B cell (primary cell): ENCODE data around the gene TAF11. TPM values are rescaled to one million over a fixed set of nuclear protein-coding genes. Genes with fewer than 3 reads are reported as not detected.
A peak's percentile ranks its signal among the peaks of the same experiment; 100 is the strongest.

Source experiments
- ATAC-seq: fragments of 200-7000 bp; cut with Tn5 transposase; one replicate; pipeline ENCODE4 v1.10.0; 2021; ENCODE audit warnings: low read depth, mild to moderate bottlenecking, moderate number of reproducible peaks, moderate library complexity
- CTCF ChIA-PET: fragments of 350-600 bp; sonication (Branson Sonifier 250); formaldehyde crosslinking; loops from one replicate; lab custom pipeline; 2021; ENCODE audit warnings: antibody characterized with exemption, inconsistent platforms; lab: Charles Lee
- POLR2A ChIA-PET: fragments of 350-600 bp; sonication (Branson Sonifier 250); formaldehyde crosslinking; loops from one replicate; lab custom pipeline; 2021; ENCODE audit warnings: antibody characterized with exemption; lab: Charles Lee
- DNase-seq: peaks from one replicate; pipeline ENCODE4 v3.0.0; 2013
- H2AFZ ChIP-seq: 2 replicates; pipeline ENCODE4 v1.6.1; 2012; ENCODE audit warnings: mild to moderate bottlenecking, low read depth, low read length; ENCODE audit not compliant: insufficient read depth, poor library complexity, severe bottlenecking
- H3K27ac ChIP-seq, 2 donors: 1 replicate in 1 of 2; 2 replicates in 1 of 2; pipeline ENCODE4 v1.5.1; 2012 to 2013; ENCODE audit warnings: low read length in 2 of 2, mild to moderate bottlenecking in 2 of 2, moderate library complexity in 1 of 2
- H3K27me3 ChIP-seq, 4 experiments: fragments of 200-600 bp in 1 of 4; sonication (generic) in 1 of 4; replicated peaks in 1 of 4; 1 replicate in 2 of 4; 2 replicates in 2 of 4; pipeline versions ENCODE4 v1.6.1 to v1.7.0; 2013 to 2016; ENCODE audit warnings: low read length in 3 of 4, mild to moderate bottlenecking in 2 of 4, mixed read lengths in 1 of 4, moderate library complexity in 1 of 4; ENCODE audit not compliant: insufficient read depth in 4 of 4, control insufficient read depth in 3 of 4; ENCODE audit errors: control extremely low read depth in 1 of 4
- H3K36me3 ChIP-seq, 2 experiments: replicated peaks in 1 of 2; 1 replicate in 1 of 2; 2 replicates in 1 of 2; pipeline versions ENCODE4 v1.6.1 to v1.7.1; 2013; ENCODE audit warnings: low read length in 1 of 2; ENCODE audit not compliant: insufficient read depth in 2 of 2, control insufficient read depth in 1 of 2; ENCODE audit errors: control extremely low read depth in 1 of 2, extremely low read depth in 1 of 2
- H3K4me1 ChIP-seq, 2 donors: fragments of 200-600 bp in 1 of 2; sonication (generic) in 1 of 2; 1 replicate in 1 of 2; 2 replicates in 1 of 2; pipeline versions ENCODE4 v1.5.1 to v1.6.1; 2013 to 2017; ENCODE audit warnings: low read length in 2 of 2; ENCODE audit not compliant: control insufficient read depth in 2 of 2, insufficient read depth in 2 of 2
- H3K4me2 ChIP-seq: replicated peaks from 2 replicates; pipeline ENCODE3; 2012; ENCODE audit warnings: mild to moderate bottlenecking, low read depth, low read length; ENCODE audit not compliant: poor library complexity, severe bottlenecking
- H3K4me3 ChIP-seq, 5 experiments: fragments of 200-600 bp in 1 of 5; sonication (generic) in 1 of 5; 1 replicate in 3 of 5; 2 replicates in 2 of 5; pipeline versions ENCODE4 v1.5.1 to v1.7.0; 2011 to 2016; ENCODE audit warnings: low read length in 4 of 5, mild to moderate bottlenecking in 4 of 5, low read depth in 2 of 5, control low read depth in 1 of 5, moderate library complexity in 1 of 5; ENCODE audit not compliant: insufficient read depth in 1 of 5; ENCODE audit errors: control extremely low read depth in 1 of 5, extremely low read depth in 1 of 5
- H3K79me2 ChIP-seq: fragments of 200-600 bp; sonication (generic); one replicate; pipeline ENCODE4 v1.6.0; 2016; ENCODE audit warnings: low read length; ENCODE audit not compliant: control insufficient read depth, insufficient read depth
- H3K9ac ChIP-seq: fragments of 200-600 bp; sonication (generic); 2 replicates; pipeline ENCODE4 v1.6.1; 2017; ENCODE audit warnings: mild to moderate bottlenecking, low read length, moderate library complexity
- H3K9me3 ChIP-seq, 3 donors: one replicate each; pipeline versions ENCODE4 v1.6.1 to v1.7.1; 2013; ENCODE audit warnings: low read length in 2 of 3; ENCODE audit not compliant: control insufficient read depth in 2 of 3, insufficient read depth in 1 of 3; ENCODE audit errors: control extremely low read depth in 1 of 3
- H4K20me1 ChIP-seq: 2 replicates; pipeline ENCODE4 v1.6.0; 2012; ENCODE audit warnings: mild to moderate bottlenecking, low read length; ENCODE audit not compliant: insufficient read depth, control insufficient read depth, poor library complexity, severe bottlenecking
- H3K27ac Mint-ChIP-seq: one replicate; pipeline ENCODE4 v1.8.0; 2021; ENCODE audit warnings: mixed read lengths
- H3K27me3 Mint-ChIP-seq: one replicate; pipeline ENCODE4 v1.8.0; 2021; ENCODE audit warnings: mixed read lengths
- H3K4me1 Mint-ChIP-seq: one replicate; pipeline ENCODE4 v1.8.0; 2021; ENCODE audit warnings: mixed read lengths
- H3K4me3 Mint-ChIP-seq: one replicate; pipeline ENCODE4 v1.8.0; 2021; ENCODE audit warnings: mixed read lengths
- H3K9me3 Mint-ChIP-seq: one replicate; pipeline ENCODE4 v1.8.0; 2022; ENCODE audit warnings: mixed read lengths; ENCODE audit not compliant: insufficient read depth
- CTCF ChIP-seq: fragments of 200-600 bp; IDR thresholded peaks from one replicate; pipeline ENCODE4 v1.8.0; 2022; ENCODE audit warnings: antibody characterized with exemption, mild to moderate bottlenecking
- EZH2 ChIP-seq: IDR thresholded peaks from 2 replicates; pipeline ENCODE4 v1.6.1; 2012; ENCODE audit warnings: borderline replicate concordance, low read depth, mild to moderate bottlenecking, moderate library complexity, low read length; ENCODE audit not compliant: insufficient read depth, poor library complexity, severe bottlenecking
- WGBS: methylation state at CpG from one replicate; pipeline ENCODE4 v1.1.5; 2013; ENCODE audit warnings: missing lambda C conversion rate; ENCODE audit not compliant: insufficient coverage; 5-methylcytosine and 5-hydroxymethylcytosine counted together
- intact Hi-C: fragments of 100-400 bp; cut with micrococcal nuclease; formaldehyde crosslinking; loops from one replicate; pipeline ENCODE4 v1.10.0; 2022
- polyA plus RNA-seq: library from polyadenylated mRNA; depleted of rRNA; stranded (reverse); fragments of >200 nt; gene quantifications from 2 replicates; pipeline ENCODE4 v1.2.3, GENCODE V29; 2012
- total RNA-seq, 2 donors: library from RNA; stranded (reverse); fragments of 120-200 nt in 1 of 2; gene quantifications; 1 replicate in 1 of 2; 2 replicates in 1 of 2; pipeline versions ENCODE4 v1.2.3 to v1.2.4, GENCODE V29; 2013 to 2022

TAF11 gene
- total and polyA plus RNA-seq, 2 donors (not counting 1 experiment from before 2014, with no cell fraction given) = 27.3 to 28.5 TPM

GRCh38 chr6:34914358-34914757, 26.5 kb upstream of the TAF11 start:
- peaks cover 15% of the 10 kb centered on the region for H3K4me1 Mint-ChIP-seq
- no peak overlapping the region for H2AFZ ChIP-seq
- CTCF ChIA-PET = no interaction called here
- H3K9me3 Mint-ChIP-seq = no peaks in the 10 kb centered on the region
- no CpG with 5 or more reads among the region's 4 CpGs for WGBS
- peaks cover 24% of the 10 kb centered on the region for H4K20me1 ChIP-seq
- H3K4me3 Mint-ChIP-seq = no peak overlapping the region
- H3K4me2 ChIP-seq = no peak overlapping the region
- no peaks in the 10 kb centered on the region for H3K27me3 Mint-ChIP-seq
- no peaks in the 10 kb centered on the region for H3K79me2 ChIP-seq
- H3K27ac ChIP-seq = no peak overlapping the region
- no peak overlapping the region for H3K27ac Mint-ChIP-seq
- intact Hi-C loops = no loop called here
- no peak for DNase-seq
- H3K4me1 ChIP-seq = peaks cover 11 to 14% of the 10 kb centered on the region in 2 donors
- H3K27me3 ChIP-seq = no peaks in the 10 kb centered on the region
- TF ChIP-seq EZH2 (no peak), CTCF (no peak)
- ATAC-seq = no peak
- POLR2A ChIA-PET = no interaction called here
- no peak overlapping the region for H3K9ac ChIP-seq
- H3K4me3 ChIP-seq = no peak overlapping the region
- peaks cover 0 to 3% of the 10 kb centered on the region in 2 experiments for H3K36me3 ChIP-seq
- H3K9me3 ChIP-seq = no peaks in the 10 kb centered on the region

GRCh38 chr6:34912715-34913464, 25.0 kb upstream of the TAF11 start:
- Histone ChIP-seq H3K27ac (no peak overlapping the region), H3K27me3 (no peaks in the 10 kb centered on the region), H3K36me3 (no peaks in the 10 kb centered on the region), H3K4me3 (no peak overlapping the region), H3K4me2 (peak overlapping the region; percentile 26), H4K20me1 (peaks cover 24% of the 10 kb centered on the region), H3K9me3 (no peaks in the 10 kb centered on the region), H3K9ac (peak overlapping the region; percentile 18), H2AFZ (no peak overlapping the region), H3K4me1 (peaks cover 11 to 14% of the 10 kb centered on the region in 2 donors), H3K79me2 (peaks cover 4% of the 10 kb centered on the region)
- ChIA-PET CTCF (interaction anchor here (1.0 kb wide), 1 partner anchor 54 kb away, joined by 3 read pairs; no protein-coding TSS in a partner anchor), POLR2A (no interaction called here)
- ATAC-seq = peak; percentile 70
- peaks cover 15% of the 10 kb centered on the region for H3K4me1 Mint-ChIP-seq
- peak overlapping the region; percentile 42 for H3K4me3 Mint-ChIP-seq
- no peaks in the 10 kb centered on the region for H3K9me3 Mint-ChIP-seq
- TF ChIP-seq CTCF (no peak), EZH2 (no peak)
- intact Hi-C loops = loop anchor here (2.0 kb wide), 1 partner anchor 24 kb away; the partner anchor contains the start of genes ANKS1A and TAF11
- H3K27me3 Mint-ChIP-seq = no peaks in the 10 kb centered on the region
- peak overlapping the region; percentile 21 for H3K27ac Mint-ChIP-seq
- 50% methylated on average over 1 of the region's 3 CpGs for WGBS
- DNase-seq = peak; percentile 46
